SU-DHL-6 (cell line): ENCODE results near the gene WDR64.

Experiments
- H2AFZ ChIP-seq: fragments of 200-600 bp; sonication (generic); 2 replicates; pipeline ENCODE4 v1.6.1; 2014; ENCODE audit warnings: low read depth, mild to moderate bottlenecking, moderate library complexity, mixed read lengths, antibody characterized with exemption, low read length; ENCODE audit not compliant: severe bottlenecking
- H3F3A ChIP-seq: fragments of 200-600 bp; shearing (Covaris generic); 2 replicates; pipeline ENCODE4 v1.6.0; 2016; ENCODE audit warnings: antibody characterized with exemption, mild to moderate bottlenecking; ENCODE audit not compliant: insufficient read depth
- H3K27ac ChIP-seq: fragments of 200-600 bp; sonication (generic); 2 replicates; pipeline ENCODE4 v1.5.1; 2016; ENCODE audit warnings: low read depth, mild to moderate bottlenecking, low read length, moderate library complexity, mixed read lengths
- H3K27me3 ChIP-seq: fragments of 200-600 bp; sonication (generic), shearing (Covaris generic); 2 replicates; pipeline ENCODE4 v1.6.0; 2014; ENCODE audit warnings: mild to moderate bottlenecking, low read length
- H3K36me3 ChIP-seq: fragments of 200-600 bp; sonication (generic); 2 replicates; pipeline ENCODE4 v1.6.1; 2014; ENCODE audit warnings: mild to moderate bottlenecking, low read length, mixed read lengths
- H3K4me2 ChIP-seq: fragments of 300-600, 200-600 bp; shearing (Covaris generic), sonication (generic); 2 replicates; pipeline ENCODE4 v1.6.0; 2014; ENCODE audit warnings: low read length, low read depth, mild to moderate bottlenecking; ENCODE audit not compliant: poor library complexity, severe bottlenecking
- H3K4me3 ChIP-seq: fragments of 200-600 bp; sonication (generic); 2 replicates; pipeline ENCODE4 v1.5.1; 2014; ENCODE audit warnings: antibody characterized with exemption, low read length, mild to moderate bottlenecking, mixed read lengths; ENCODE audit not compliant: insufficient read depth, poor library complexity, severe bottlenecking
- H3K79me2 ChIP-seq: fragments of 200-600 bp; sonication (generic); 2 replicates; pipeline ENCODE4 v1.6.1; 2014; ENCODE audit warnings: mild to moderate bottlenecking, low read length, moderate library complexity; ENCODE audit not compliant: insufficient read depth
- H3K9ac ChIP-seq: fragments of 200-600 bp; sonication (generic); 2 replicates; pipeline ENCODE4 v1.7.0; 2014; ENCODE audit warnings: mild to moderate bottlenecking, low read length
- H3K9me2 ChIP-seq: fragments of 200-600 bp; sonication (generic); replicated peaks from 2 replicates; pipeline ENCODE4 v1.6.1; 2014; ENCODE audit warnings: low read length; ENCODE audit not compliant: insufficient read depth
- H3K9me3 ChIP-seq: fragments of 200-600 bp; sonication (generic); 2 replicates; pipeline ENCODE4 v1.6.1; 2014; ENCODE audit warnings: low read length, mixed read lengths; ENCODE audit not compliant: insufficient read depth
- H4K20me1 ChIP-seq: fragments of 200-600 bp; sonication (generic); 2 replicates; pipeline ENCODE4 v1.6.1; 2014; ENCODE audit warnings: low read depth, mild to moderate bottlenecking, antibody characterized with exemption, low read length, moderate library complexity, mixed read lengths
- EZH2phosphoT487 ChIP-seq: fragments of 200-600 bp; sonication (generic), shearing (Covaris generic); conservative IDR thresholded peaks from 2 replicates; pipeline ENCODE4 v1.6.1; 2018; ENCODE audit warnings: mild to moderate bottlenecking, antibody characterized with exemption, low read length, moderate library complexity, mixed read lengths
- TF ChIP-seq, protein P1 (sequence below): fragments of 200-600 bp; sonication (generic); IDR thresholded peaks from one replicate; pipeline ENCODE4 v1.5.1; 2017; ENCODE audit warnings: antibody characterized with exemption, mild to moderate bottlenecking, low read length, moderate library complexity; ENCODE audit not compliant: insufficient read depth, poor library complexity, severe bottlenecking

Gene WDR64

DNA sequence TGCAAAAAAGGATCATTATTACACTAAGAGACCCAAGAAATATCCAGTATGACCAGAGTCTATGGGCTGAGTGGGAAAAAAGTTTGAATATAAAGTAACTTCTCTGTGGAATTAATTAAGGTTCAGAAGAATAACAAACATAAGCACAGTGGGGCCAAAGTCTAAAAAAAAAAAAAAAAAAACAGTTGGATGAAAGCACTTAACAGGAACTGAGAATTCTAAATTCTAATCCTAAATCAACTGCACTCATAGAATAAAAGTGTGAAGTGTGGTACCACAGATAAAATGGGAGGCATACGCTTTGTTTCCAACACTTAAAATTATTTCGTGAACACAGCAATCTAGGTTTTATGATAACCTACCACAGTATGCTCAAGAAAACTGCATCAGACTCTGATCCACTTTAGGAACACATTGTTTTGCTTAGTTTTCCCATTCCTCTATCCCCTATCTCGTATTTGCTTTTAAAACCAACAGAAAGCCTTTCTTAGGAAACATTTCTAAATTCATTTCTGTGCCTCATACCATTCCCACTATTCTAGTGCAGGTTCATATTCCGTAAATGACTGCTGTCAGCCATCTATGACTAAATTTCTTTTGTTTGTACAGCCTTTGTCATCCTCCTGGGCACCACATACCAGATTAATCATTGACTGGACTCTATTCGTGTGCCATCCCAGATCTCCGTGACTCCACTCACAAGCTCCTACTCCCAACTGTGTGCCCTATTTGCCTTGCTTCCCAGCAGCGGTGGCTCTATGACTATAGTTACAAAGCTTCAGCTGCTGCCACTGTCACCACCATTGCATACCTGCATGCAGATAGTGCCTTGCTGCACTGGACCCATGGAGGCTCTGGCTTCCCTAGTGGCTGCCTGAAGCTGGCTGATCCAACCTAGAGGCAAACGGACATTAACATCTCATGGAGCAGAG, 36.8 kb upstream of the WDR64 start:
- no peaks in the 10 kb centered on the region for H3K79me2 ChIP-seq
- H3K9me2 ChIP-seq, result no peaks in the 10 kb centered on the region
- H3K9ac ChIP-seq, result no peak overlapping the region
- H3K4me2 ChIP-seq, result no peak overlapping the region
- no peaks in the 10 kb centered on the region for H3K9me3 ChIP-seq
- no peaks in the 10 kb centered on the region for H4K20me1 ChIP-seq
- no peaks in the 10 kb centered on the region for H3K27me3 ChIP-seq
- no peaks in the 10 kb centered on the region for H3F3A ChIP-seq
- no peak for TF ChIP-seq EZH2phosphoT487
- H3K4me3 ChIP-seq, result no peak overlapping the region
- no peaks in the 10 kb centered on the region for H3K36me3 ChIP-seq
- no peak overlapping the region for H2AFZ ChIP-seq
- H3K27ac ChIP-seq, result no peak overlapping the region

DNA sequence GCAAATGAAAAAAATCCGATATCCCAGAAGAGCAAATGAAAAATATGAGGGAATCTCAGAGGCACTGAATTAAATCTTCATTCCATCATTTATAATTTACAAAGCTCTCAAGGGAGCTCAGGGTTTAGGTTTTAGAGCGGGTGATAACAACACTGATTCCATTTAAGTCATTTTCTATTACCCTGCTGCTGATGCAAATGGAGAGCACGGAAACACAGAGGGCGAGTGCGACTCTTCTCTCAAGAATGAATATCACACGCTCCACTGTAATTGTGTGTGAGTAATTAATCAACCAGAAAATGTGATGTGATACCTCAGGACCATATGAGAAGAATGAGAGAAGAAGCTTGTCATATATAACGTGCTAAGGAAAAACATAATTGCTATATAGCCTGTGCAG, 34.7 kb upstream of the WDR64 start:
- no peak overlapping the region for H3K4me3 ChIP-seq
- no peaks in the 10 kb centered on the region for H3K27me3 ChIP-seq
- H3K27ac ChIP-seq, result no peak overlapping the region
- no peak for TF ChIP-seq EZH2phosphoT487
- TF ChIP-seq, protein P1, sequence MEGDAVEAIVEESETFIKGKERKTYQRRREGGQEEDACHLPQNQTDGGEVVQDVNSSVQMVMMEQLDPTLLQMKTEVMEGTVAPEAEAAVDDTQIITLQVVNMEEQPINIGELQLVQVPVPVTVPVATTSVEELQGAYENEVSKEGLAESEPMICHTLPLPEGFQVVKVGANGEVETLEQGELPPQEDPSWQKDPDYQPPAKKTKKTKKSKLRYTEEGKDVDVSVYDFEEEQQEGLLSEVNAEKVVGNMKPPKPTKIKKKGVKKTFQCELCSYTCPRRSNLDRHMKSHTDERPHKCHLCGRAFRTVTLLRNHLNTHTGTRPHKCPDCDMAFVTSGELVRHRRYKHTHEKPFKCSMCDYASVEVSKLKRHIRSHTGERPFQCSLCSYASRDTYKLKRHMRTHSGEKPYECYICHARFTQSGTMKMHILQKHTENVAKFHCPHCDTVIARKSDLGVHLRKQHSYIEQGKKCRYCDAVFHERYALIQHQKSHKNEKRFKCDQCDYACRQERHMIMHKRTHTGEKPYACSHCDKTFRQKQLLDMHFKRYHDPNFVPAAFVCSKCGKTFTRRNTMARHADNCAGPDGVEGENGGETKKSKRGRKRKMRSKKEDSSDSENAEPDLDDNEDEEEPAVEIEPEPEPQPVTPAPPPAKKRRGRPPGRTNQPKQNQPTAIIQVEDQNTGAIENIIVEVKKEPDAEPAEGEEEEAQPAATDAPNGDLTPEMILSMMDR, result no peak
- no peaks in the 10 kb centered on the region for H3F3A ChIP-seq
- H3K9ac ChIP-seq, result no peak overlapping the region
- H3K4me2 ChIP-seq, result no peak overlapping the region
- no peaks in the 10 kb centered on the region for H3K9me3 ChIP-seq
- H4K20me1 ChIP-seq, result no peaks in the 10 kb centered on the region
- H3K79me2 ChIP-seq, result no peaks in the 10 kb centered on the region
- no peaks in the 10 kb centered on the region for H3K9me2 ChIP-seq
- H3K36me3 ChIP-seq, result no peaks in the 10 kb centered on the region
- no peak overlapping the region for H2AFZ ChIP-seq

DNA sequence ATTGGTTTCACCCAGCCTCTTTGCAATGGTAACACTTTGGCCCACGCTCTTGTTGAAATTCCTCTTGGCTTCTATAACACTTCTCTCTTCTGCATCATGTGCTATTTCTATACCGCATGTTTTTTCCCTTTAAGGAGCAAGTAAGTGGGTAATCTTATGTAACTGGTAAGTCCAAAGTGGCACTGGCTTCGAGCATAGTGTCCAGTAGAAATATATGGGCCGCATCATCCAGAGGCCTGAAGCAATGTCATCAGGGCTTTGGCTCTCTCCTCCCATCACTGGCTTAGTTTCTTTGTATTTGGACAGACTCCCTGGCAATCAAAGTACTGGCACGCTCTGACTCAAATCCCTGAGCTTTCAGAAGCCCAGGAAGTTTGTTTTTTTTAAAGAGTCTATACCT, 29.4 kb upstream of the WDR64 start:
- no peak for TF ChIP-seq EZH2phosphoT487
- TF ChIP-seq, protein P1, result no peak
- Histone ChIP-seq H3K9me3 (no peaks in the 10 kb centered on the region), H2AFZ (no peak overlapping the region), H3K4me3 (no peak overlapping the region), H3K4me2 (no peak overlapping the region), H3K36me3 (no peaks in the 10 kb centered on the region), H3K79me2 (no peaks in the 10 kb centered on the region), H3K9ac (no peak overlapping the region), H3K27me3 (no peaks in the 10 kb centered on the region), H4K20me1 (no peaks in the 10 kb centered on the region), H3K9me2 (no peaks in the 10 kb centered on the region), H3K27ac (no peak overlapping the region), H3F3A (peaks cover 1% of the 10 kb centered on the region; the same call in 1 of the 2 replicates)

DNA sequence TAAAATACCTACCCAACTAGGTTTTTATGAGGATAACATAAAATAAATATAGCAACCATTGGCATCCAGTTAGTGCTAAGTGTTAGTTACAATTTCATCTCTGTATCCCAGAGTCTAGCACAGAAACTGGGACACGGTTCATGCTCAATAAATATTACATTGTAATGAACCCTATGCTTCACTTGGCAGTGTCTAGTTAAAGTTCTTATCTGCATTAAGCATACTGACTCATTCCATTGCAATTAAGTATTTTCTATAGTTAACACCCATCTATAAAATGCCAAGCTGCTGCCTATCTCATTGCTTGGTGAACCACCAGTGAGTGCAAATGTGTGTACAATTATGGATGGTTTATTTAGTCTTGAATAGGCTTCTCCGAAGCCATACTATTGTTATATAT, 27.1 kb upstream of the WDR64 start:
- H3K27me3 ChIP-seq, result no peaks in the 10 kb centered on the region
- no peaks in the 10 kb centered on the region for H3K36me3 ChIP-seq
- H3F3A ChIP-seq, result peaks cover 6% of the 10 kb centered on the region; the same call in 1 of the 2 replicates
- no peak overlapping the region for H3K27ac ChIP-seq
- no peak overlapping the region for H2AFZ ChIP-seq
- TF ChIP-seq EZH2phosphoT487, result no peak
- TF ChIP-seq, protein P1, result no peak
- no peaks in the 10 kb centered on the region for H3K9me3 ChIP-seq
- no peaks in the 10 kb centered on the region for H3K79me2 ChIP-seq
- H3K9me2 ChIP-seq, result no peaks in the 10 kb centered on the region
- H3K4me2 ChIP-seq, result no peak overlapping the region
- H4K20me1 ChIP-seq, result no peaks in the 10 kb centered on the region
- no peak overlapping the region for H3K4me3 ChIP-seq
- no peak overlapping the region for H3K9ac ChIP-seq
